HepG2 (cell line): ENCODE data around the gene RABGGTB. TPM values are rescaled to one million over a fixed set of nuclear protein-coding genes. Genes with fewer than 3 reads are reported as not detected.

Experiments
- CREM ChIP-seq, 2 experiments: sonication (generic) in 1 of 2; formaldehyde crosslinking in 1 of 2; IDR thresholded peaks; 2 replicates each; pipeline versions ENCODE4 v1.4.0 to v1.6.1; 2016 to 2020; ENCODE audit warnings: antibody characterized with exemption in 1 of 2, mild to moderate bottlenecking in 1 of 2, missing genetic modification reagents in 1 of 2
- DNMT1 ChIP-seq: sonication (generic); formaldehyde crosslinking; IDR thresholded peaks from 2 replicates; pipeline ENCODE4 v1.5.1; 2020; ENCODE audit warnings: mild to moderate bottlenecking, missing genetic modification reagents
- HDAC2 ChIP-seq: sonication (generic); formaldehyde crosslinking; IDR thresholded peaks from 2 replicates; pipeline ENCODE4 v1.4.0; 2020; ENCODE audit warnings: missing genetic modification reagents
- MAFK ChIP-seq, 2 experiments: IDR thresholded peaks in 1 of 2; conservative IDR thresholded peaks in 1 of 2; 2 replicates each; pipeline ENCODE4 v1.6.1; 2011; ENCODE audit warnings: improper control_type of control experiment in 2 of 2, low read length in 2 of 2
- MAZ ChIP-seq, 2 experiments: sonication (generic) in 1 of 2; formaldehyde crosslinking in 1 of 2; IDR thresholded peaks; 2 replicates each; pipeline versions ENCODE4 v1.5.0 to v1.6.1; 2012 to 2020; ENCODE audit warnings: low read depth in 2 of 2, mild to moderate bottlenecking in 2 of 2, borderline replicate concordance in 1 of 2, improper control_type of control experiment in 1 of 2, low read length in 1 of 2, missing genetic modification reagents in 1 of 2, moderate library complexity in 1 of 2
- MYC ChIP-seq: sonication (generic); formaldehyde crosslinking; IDR thresholded peaks from 2 replicates; pipeline ENCODE4 v1.9.0; 2021; ENCODE audit warnings: missing genetic modification reagents, borderline replicate concordance
- NFIC ChIP-seq: IDR thresholded peaks from 2 replicates; pipeline ENCODE4 v1.6.1; 2012; ENCODE audit warnings: mild to moderate bottlenecking, low read length, inconsistent platforms
- PAWR ChIP-seq: sonication (generic); formaldehyde crosslinking; IDR thresholded peaks from 2 replicates; pipeline ENCODE4 v1.4.0; 2020; ENCODE audit warnings: missing genetic modification reagents, mild to moderate bottlenecking, borderline replicate concordance
- PITX1 ChIP-seq: sonication (generic); formaldehyde crosslinking; IDR thresholded peaks from 2 replicates; pipeline ENCODE4 v1.5.1; 2020; ENCODE audit warnings: mild to moderate bottlenecking, missing genetic modification reagents
- SMAD1 ChIP-seq: sonication (generic); formaldehyde crosslinking; IDR thresholded peaks from 2 replicates; pipeline ENCODE4 v1.4.0; 2020; ENCODE audit warnings: missing genetic modification reagents, low read depth, mild to moderate bottlenecking, borderline replicate concordance
- SP5 ChIP-seq: IDR thresholded peaks from 2 replicates; pipeline ENCODE4 v1.6.1; 2016; ENCODE audit warnings: low read depth, borderline replicate concordance
- TBP ChIP-seq: sonication (generic); formaldehyde crosslinking; IDR thresholded peaks from 2 replicates; pipeline ENCODE4 v1.5.0; 2020; ENCODE audit warnings: missing genetic modification reagents
- ZBTB40 ChIP-seq, 2 experiments: fragments of 450-650 bp in 1 of 2; sonication (generic) in 1 of 2; formaldehyde crosslinking in 1 of 2; IDR thresholded peaks; 2 replicates each; pipeline versions ENCODE4 v1.6.1 to v1.8.0; 2016 to 2022; ENCODE audit warnings: antibody characterized with exemption in 1 of 2, mild to moderate bottlenecking in 1 of 2, missing genetic modification reagents in 1 of 2
- ZNF30 ChIP-seq: sonication (generic); formaldehyde crosslinking; IDR thresholded peaks from 2 replicates; pipeline ENCODE4 v1.5.0; 2020; ENCODE audit warnings: mild to moderate bottlenecking, missing genetic modification reagents
- ZSCAN25 ChIP-seq: sonication (generic); formaldehyde crosslinking; IDR thresholded peaks from 2 replicates; pipeline ENCODE4 v1.8.0; 2022; ENCODE audit warnings: mild to moderate bottlenecking, missing genetic modification reagents
- ZSCAN9 ChIP-seq: IDR thresholded peaks from 2 replicates; pipeline ENCODE4 v1.6.1; 2016; ENCODE audit warnings: borderline replicate concordance
- polyA plus RNA-seq, 8 experiments: library from polyadenylated mRNA; depleted of rRNA in 3 of 8; stranded (reverse) in 7 of 8; unstranded in 1 of 8; fragments of >200 nt; fragmentation: Illumina TruSeq in 4 of 8; extraction: Trizol in 4 of 8; gene quantifications; 2 replicates each; pipeline versions ENCODE4 v1.2.1 to v1.2.3, GENCODE V29; 2011 to 2016; ENCODE audit warnings: low read depth in 4 of 8, missing spikeins in 1 of 8, mixed read lengths in 1 of 8; ENCODE audit not compliant: insufficient read depth in 1 of 8
- total RNA-seq, 5 experiments: library from RNA; depleted of rRNA; stranded (reverse); fragments of >200 nt; fragmentation: Illumina TruSeq; extraction: Trizol; gene quantifications; 2 replicates each; pipeline ENCODE4 v1.2.3, GENCODE V29; 2016; ENCODE audit warnings: low read depth in 1 of 5
- TF ChIP-seq, protein P1 (sequence below): sonication (generic); formaldehyde crosslinking; IDR thresholded peaks from 2 replicates; pipeline ENCODE4 v1.4.0; 2020; ENCODE audit warnings: mild to moderate bottlenecking, low read depth, missing genetic modification reagents

RABGGTB gene
- total and polyA plus RNA-seq, 2 of the 13 experiments (the other 11 are each of a cell fraction or from before 2014, with no cell fraction given), result 185 to 290 TPM

- TF ChIP-seq ZBTB40 (IDR thresholded peaks at IDR 0.05) (no peak), ZBTB40 (CRISPR knock-in tag; IDR thresholded peaks at IDR 0.05) (no peak), HDAC2 (CRISPR knock-in tag) (peak; percentile 71), MYC (CRISPR knock-in tag) (peak; percentile 100), SMAD1 (peak; percentile 85; the same call in 1 of the 2 replicates), TBP (CRISPR knock-in tag) (no peak), NFIC (no peak), ZSCAN9 (CRISPR knock-in tag) (no peak; the same call in 1 of the 2 replicates), CREM (IDR thresholded peaks at IDR 0.05) (peak; percentile 48; the same call in 1 of the 2 replicates), CREM (CRISPR knock-in tag; IDR thresholded peaks at IDR 0.05) (no peak), SP5 (no peak), PITX1 (peak; percentile 57), MAFK (conservative IDR thresholded peaks at IDR 0.05 in 1 of 2, IDR thresholded peaks at IDR 0.05 in 1 of 2; ENCODE audit: low read length in 2 of 2) (0 out of 4 replicates have a peak, but pooled peaks of 1 of the 2 experiments have one; percentile 22), ZNF30 (CRISPR knock-in tag) (no peak), MAZ (IDR thresholded peaks at IDR 0.05; ENCODE audit: borderline replicate concordance, low read depth, low read length) (peak; percentile 62; the same call in 1 of the 2 replicates), MAZ (CRISPR knock-in tag; IDR thresholded peaks at IDR 0.05; ENCODE audit: low read depth) (no peak; the same call in 1 of the 2 replicates), DNMT1 (CRISPR knock-in tag) (no peak), PAWR (CRISPR knock-in tag) (no peak), ZSCAN25 (CRISPR knock-in tag) (peak; percentile 51; the same call in 1 of the 2 replicates)
- TF ChIP-seq, protein P1, sequence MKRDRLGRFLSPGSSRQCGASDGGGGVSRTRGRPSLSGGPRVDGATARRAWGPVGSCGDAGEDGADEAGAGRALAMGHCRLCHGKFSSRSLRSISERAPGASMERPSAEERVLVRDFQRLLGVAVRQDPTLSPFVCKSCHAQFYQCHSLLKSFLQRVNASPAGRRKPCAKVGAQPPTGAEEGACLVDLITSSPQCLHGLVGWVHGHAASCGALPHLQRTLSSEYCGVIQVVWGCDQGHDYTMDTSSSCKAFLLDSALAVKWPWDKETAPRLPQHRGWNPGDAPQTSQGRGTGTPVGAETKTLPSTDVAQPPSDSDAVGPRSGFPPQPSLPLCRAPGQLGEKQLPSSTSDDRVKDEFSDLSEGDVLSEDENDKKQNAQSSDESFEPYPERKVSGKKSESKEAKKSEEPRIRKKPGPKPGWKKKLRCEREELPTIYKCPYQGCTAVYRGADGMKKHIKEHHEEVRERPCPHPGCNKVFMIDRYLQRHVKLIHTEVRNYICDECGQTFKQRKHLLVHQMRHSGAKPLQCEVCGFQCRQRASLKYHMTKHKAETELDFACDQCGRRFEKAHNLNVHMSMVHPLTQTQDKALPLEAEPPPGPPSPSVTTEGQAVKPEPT (CRISPR knock-in tag), result peak; percentile 25; the same call in 1 of the 2 replicates
These were observed at the start of gene RABGGTB (continued) for GRCh38 chr1:75785983-75786853.
